Stimulated activated CD4-positive, alpha-beta T cell treated with anti-CD3 and anti-CD28 coated beads, Interleukin-12 subunit alpha, Interleukin-12 subunit beta, amount 100 ng/mL, for 4 hours (primary cell): ENCODE results near the gene TP53INP2.

Experiments used
- DNase-seq: peaks from one replicate; pipeline ENCODE4 v3.0.0-alpha.2; 2020

The TP53INP2 gene

GRCh38 chr20:34732523-34732922 is 28.4 kb downstream of the TP53INP2 start:
- DNase-seq, result no peak

GRCh38 chr20:34736106-34736735 is 32.1 kb downstream of the TP53INP2 start:
- no peak for DNase-seq

- DNase-seq, result no peak
These were observed 38.9 kb downstream of the TP53INP2 start for GRCh38 chr20:34743039-34743438.

GRCh38 chr20:34744340-34744739 is 40.2 kb downstream of the TP53INP2 start:
- DNase-seq, result no peak

- DNase-seq, result no peak
These were observed 40.7 kb downstream of the TP53INP2 start for GRCh38 chr20:34744847-34745246.

- no peak for DNase-seq
These were observed 42.5 kb downstream of the TP53INP2 start for GRCh38 chr20:34746674-34747073.

- DNase-seq, result no peak
These were observed 43.3 kb downstream of the TP53INP2 start for GRCh38 chr20:34747479-34747878.

GRCh38 chr20:34748709-34749108 is 44.6 kb downstream of the TP53INP2 start:
- DNase-seq, result no peak

GRCh38 chr20:34750484-34750883 is 46.3 kb downstream of the TP53INP2 start:
- DNase-seq, result no peak

- no peak for DNase-seq
These were observed 47.3 kb downstream of the TP53INP2 start for GRCh38 chr20:34751453-34751852.

- DNase-seq, result no peak
These were observed 49.7 kb downstream of the TP53INP2 start for GRCh38 chr20:34753706-34754461.

GRCh38 chr20:34754611-34755010 is 50.5 kb downstream of the TP53INP2 start:
- no peak for DNase-seq

GRCh38 chr20:34755367-34755766 is 51.2 kb downstream of the TP53INP2 start:
- DNase-seq, result no peak

- DNase-seq, result no peak
These were observed 57.9 kb downstream of the TP53INP2 start for GRCh38 chr20:34762031-34762555.
